Eye (tissue), 1 donor: ENCODE measurements around the gene IQSEC3.

ENCODE experiments used
- DNase-seq: peaks from one replicate; pipeline ENCODE4 v3.0.0-alpha.2; 2015

IQSEC3 gene

DNA sequence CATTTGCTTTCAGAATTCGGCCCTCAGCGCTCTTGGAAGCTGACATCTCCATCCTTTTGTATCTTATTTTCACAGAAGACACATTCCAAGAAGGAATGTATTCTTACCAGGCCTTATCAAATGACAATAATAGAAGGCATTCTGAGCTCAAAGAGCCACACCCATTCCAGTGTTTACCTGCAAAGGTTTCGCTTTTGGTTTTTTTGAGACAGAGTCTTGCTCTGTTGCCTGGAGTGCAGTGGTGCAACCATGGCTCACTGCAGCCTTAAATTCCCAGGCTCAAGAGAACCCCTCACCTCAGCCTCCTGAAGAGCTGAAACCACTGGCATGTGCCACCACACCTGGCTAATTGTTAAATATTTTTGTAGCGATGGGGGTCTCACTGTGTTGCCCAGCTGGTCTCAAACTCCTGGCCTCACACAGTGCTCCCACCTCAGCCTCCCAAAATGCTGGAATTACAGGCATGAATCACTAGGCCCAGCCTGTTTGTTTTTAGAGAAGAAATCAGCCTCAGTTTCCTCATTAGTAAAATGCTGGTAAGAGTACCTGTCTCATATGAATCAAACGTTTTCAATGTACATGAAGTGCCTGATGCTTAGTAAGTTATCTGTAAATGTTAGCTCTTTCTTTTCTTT is 78.2 kb downstream of the IQSEC3 start:
- no peak for DNase-seq

GRCh38 chr12:145369-145960 is 78.9 kb downstream of the IQSEC3 start:
- DNase-seq, result peak; percentile 85

GRCh38 chr12:147242-147641 is 80.7 kb downstream of the IQSEC3 start:
- DNase-seq, result no peak

- DNase-seq, result no peak
These were observed 82.3 kb downstream of the IQSEC3 start for GRCh38 chr12:148676-149416.

DNA sequence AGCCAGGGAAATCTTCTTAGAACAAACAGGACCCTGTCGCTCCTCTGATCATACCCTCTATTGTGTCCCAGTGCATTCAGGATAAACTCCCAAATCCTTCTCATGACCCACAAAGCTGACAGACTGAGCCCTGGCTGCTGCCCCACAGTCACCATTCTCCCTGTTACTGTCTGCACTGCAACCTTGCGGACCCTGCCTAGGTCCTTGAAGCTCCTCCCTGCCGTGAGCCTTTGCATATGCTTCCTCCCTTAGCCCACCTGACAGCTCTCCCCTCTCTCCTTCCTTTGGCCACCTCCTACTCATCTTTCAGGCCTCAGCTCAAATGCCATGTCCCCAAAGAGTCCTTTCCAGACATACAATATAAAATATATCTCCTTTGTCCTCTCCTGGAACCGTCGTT is 85.0 kb downstream of the IQSEC3 start:
- DNase-seq, result no peak

GRCh38 chr12:152440-152839 is 85.9 kb downstream of the IQSEC3 start:
- no peak for DNase-seq

DNA sequence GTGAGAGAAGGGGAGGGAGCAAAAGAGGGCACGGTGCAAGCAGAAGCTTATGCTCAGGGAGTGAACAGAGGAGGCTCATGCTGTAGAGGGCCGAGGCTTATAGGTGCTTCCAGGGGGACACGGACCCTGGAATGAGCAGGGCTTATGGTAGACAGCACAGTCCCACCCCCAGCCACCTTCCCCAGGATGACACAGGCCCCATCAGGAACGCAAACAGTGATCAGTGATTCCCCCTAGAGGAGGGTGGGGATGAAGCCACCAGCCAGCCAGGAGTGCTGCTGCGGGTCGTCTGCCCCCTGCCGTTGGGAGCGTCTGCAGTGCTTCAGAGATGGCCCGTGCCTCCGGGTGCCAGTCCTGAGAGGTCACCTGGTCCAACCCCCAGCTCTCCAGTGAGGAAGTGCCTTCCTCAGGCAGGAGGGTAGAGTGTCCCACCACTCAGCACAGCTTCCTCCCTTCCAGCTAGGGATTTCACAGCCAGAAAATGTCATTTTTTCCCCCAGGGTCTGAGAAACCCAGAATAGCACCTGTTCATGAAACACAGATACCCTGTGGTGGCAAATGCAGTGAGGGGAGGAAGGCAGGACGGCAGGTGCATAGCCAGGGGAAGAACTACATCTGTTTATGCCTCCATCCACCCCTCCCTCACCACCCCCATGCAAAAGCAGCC is 86.6 kb downstream of the IQSEC3 start:
- peak; percentile 83 for DNase-seq

- DNase-seq, result no peak
These were observed 87.5 kb downstream of the IQSEC3 start for GRCh38 chr12:154058-154457.

DNA sequence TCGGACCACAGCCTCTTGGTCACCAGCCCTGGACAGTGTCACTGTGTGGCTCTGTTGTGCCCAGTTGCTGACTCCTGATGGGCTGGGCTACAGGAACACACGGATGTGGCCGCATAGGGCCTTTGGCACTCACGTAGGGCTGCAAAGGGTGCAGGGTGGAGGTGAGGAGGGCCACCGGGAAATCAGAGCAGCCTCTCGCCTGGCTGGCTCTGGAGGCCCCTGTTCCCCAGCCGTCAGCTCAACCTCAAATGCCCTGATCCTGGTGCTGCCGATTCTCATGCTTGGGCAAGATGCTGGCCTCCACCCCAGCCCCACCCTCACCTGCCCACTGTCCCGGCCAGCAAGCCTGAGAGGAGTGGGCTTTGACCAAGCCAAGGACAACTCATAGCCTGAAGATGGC is 88.4 kb downstream of the IQSEC3 start:
- DNase-seq, result no peak

DNA sequence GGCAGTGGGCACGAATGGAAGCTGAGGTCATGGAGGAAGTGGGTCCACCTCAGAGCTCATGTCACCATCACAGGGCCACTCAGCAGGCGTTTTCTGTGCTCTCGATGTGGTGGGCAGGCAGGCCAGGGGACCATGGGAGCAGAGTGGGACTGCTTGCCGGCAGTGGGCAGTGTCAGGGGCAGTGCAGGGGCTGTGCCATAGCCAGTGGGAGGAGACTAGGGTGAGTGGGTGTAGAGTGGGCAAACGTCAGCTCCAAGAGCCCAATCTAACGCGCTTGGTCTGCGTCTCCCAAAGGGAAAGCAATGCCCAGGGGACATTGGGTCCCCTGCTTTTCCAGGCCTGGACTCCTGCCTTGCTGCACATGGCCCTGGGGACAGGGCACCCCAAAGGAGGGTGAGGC is 89.1 kb downstream of the IQSEC3 start:
- no peak for DNase-seq

- no peak for DNase-seq
These were observed 90.4 kb downstream of the IQSEC3 start for GRCh38 chr12:156945-157344.

DNA sequence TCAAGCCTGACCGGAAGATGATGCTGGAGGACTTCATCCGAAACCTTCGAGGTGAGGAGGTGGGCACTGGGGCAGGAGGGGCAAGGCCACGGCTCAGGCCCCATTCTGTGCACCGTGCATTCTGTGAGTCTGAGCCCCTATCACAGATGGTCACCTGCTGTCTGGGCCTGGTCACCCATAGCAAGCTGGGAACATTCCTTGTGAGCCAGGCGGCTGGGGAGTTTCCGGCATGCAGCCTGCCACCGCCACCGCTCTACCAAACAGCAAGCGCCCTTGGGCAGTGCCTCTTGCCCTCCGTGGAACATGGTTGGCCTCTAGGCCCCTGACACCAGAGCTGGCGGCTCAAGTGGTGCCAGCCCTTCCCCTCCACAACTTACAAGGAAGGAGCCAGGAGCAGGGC is 91.1 kb downstream of the IQSEC3 start:
- DNase-seq, result no peak

- DNase-seq, result no peak
These were observed 92.7 kb downstream of the IQSEC3 start for GRCh38 chr12:159156-159782.

- no peak for DNase-seq
These were observed 94.3 kb downstream of the IQSEC3 start for GRCh38 chr12:160858-161257.

DNA sequence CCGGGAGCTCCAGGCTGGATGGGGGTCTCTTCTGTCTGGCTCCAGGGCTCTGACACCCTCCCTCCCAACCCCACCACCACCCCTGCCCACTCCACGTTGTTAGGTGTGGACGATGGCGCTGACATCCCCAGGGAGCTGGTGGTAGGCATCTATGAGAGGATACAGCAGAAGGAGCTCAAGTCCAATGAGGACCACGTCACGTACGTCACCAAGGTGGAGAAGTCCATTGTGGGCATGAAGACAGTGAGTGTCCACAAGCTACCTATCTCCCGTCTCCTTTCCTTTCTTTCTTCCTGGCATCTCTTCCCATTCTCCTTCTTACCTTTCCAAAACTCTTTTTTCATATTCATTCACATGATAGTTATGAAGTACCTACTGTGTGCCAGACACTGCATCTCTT is 95.3 kb downstream of the IQSEC3 start:
- DNase-seq, result no peak

GRCh38 chr12:162467-163307 is 96.1 kb downstream of the IQSEC3 start:
- DNase-seq, result no peak

GRCh38 chr12:163406-163986 is 96.9 kb downstream of the IQSEC3 start:
- DNase-seq, result no peak

- peak; percentile 48 for DNase-seq
These were observed 97.6 kb downstream of the IQSEC3 start for GRCh38 chr12:164207-164606.

GRCh38 chr12:165862-166368 is 99.3 kb downstream of the IQSEC3 start:
- no peak for DNase-seq

DNA sequence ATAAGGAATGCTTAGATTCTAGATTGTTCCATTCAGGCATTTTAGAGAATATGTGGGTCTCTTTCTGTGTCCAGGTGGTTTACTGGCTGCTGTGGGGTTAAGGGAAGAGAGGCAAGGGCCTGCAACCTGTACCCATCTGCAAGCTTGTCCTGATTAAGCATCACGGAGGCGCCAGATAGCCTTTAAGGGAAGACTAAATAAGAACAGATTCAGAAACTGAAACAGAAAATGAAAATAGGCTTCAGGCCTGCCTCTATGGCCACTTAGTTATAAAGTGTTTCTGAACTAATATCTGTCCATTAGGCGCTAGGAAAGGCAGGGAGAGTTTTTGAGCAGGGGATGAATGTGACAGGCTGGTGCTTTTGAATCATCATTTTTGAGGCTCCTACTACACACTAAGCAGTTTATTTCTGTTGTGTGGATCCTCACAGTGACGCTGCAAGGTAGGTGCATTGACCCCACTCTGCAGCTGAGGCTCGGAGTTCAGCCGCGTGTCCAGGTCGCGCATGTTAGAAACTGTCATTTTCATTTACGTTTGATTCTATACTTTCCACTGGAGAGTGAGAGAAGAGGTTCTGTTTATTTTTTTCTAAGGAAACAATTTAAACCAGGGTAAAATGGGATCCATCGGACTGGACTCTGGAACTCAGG is 100.0 kb downstream of the IQSEC3 start:
- DNase-seq, result no peak

- no peak for DNase-seq
These were observed 101.5 kb downstream of the IQSEC3 start for GRCh38 chr12:167959-168600.
